HG02642 (cell line): Measurements from ENCODE around the gene PGD.
"Not testable (repeated sequence)": the region's sequence is repeated elsewhere in the genome, so short reads cannot be mapped to it uniquely, and the experiment has no call there.

Experiments used
- ATAC-seq: cut with Tn5 transposase; IDR thresholded peaks from one replicate; pipeline ENCODE4 v1.9.1; 2021; ENCODE audit warnings: mild to moderate bottlenecking; ENCODE audit not compliant: unreplicated experiment, poor library complexity

Gene PGD

DNA sequence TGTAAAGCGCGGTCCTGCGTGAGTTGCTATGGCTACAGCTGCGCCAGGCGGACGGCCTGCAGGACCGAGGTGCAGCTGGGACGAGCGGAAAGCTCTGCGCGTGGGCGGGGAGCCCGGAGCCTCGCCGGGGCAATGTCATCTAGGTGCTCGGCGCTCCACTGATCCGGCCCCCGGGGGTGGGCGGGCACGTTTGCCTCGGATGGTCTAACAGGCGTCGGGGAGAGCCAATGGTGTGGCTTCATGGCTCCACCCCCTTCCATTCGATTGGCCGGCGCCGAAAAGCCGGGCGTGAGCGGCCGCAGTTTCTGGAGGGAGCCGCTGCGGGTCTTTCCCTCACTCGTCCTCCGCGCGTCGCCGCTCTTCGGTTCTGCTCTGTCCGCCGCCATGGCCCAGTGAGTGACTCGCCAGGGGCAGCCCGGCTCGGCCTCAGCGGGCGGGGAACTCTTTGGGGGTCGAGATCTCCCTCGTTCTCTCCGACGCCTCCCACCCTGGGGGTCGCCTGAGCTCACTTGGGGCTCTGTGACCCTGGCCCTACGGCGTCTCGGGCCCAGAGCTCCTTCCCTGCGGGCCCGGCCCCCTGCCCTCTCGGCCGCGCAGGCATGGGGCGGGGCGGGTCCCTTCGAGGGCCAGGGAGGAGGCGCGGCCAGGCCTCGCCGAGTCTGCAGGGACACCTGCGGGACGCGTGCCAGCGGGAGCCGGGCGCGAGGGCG, at the start of gene PGD:
Gene PGD, plus strand, starts transcription at position 331 of the 710 bp plus-strand sequence. Its CDS starts 54 bp downstream, at position 385.
- peak; percentile 94 for ATAC-seq

DNA sequence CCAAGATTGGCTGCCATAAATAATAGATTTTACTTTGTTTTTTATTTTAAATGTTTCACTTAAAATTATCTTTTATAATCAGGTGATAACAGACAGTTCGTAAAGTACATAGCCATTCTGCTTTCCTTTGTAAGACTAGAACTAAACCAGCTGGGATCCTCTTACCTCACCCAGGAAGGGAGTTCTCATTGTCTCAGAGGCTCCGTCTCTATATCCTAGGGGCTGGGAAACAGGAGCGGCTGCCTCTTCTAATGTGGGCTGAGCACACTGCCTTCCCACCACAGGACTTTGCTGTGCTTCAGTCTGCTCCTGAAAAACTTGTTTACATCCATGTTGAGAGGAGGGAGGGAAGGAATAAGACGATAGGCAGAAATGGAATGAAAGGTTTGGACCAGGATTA, 45.6 kb upstream of the PGD start:
- no peak for ATAC-seq

DNA sequence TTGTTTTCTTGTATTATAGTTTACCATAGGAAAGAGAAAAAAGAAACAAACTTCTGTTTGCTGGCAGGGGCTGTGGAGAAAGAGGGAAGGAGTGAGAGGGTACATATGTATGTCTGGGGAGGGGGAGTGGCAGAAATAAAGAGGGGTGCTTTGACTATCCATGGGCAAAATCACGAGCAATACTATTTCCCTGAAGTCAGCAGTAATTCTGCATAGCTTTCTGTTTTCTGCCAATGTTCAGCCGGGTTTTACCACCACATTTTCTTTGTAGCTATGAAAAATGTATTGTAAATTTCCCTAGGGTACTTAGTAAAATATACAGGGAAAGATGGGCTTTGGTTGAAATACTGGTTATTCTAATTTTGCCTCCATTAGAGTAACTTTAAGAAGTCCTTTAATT, 45.2 kb upstream of the PGD start:
- no peak for ATAC-seq

DNA sequence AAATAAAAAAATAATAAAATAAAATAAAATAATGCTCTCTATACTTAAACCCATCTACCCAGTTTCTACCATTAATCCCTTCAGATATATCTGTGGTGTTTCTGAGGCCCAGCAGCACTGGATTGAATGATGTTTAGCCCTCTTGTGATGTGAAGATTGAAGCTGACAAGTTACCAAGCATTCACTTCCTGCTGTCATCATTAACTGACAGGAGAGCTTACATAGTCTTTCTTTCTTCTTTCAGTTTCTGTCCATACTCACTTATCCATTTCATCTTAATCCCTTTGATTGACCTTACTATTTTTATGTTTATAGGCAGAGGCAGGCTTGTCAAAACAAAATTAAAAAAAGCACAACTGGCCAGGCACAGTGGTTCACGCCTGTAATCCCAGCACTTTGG, 38.8 kb upstream of the PGD start:
- no peak for ATAC-seq

DNA sequence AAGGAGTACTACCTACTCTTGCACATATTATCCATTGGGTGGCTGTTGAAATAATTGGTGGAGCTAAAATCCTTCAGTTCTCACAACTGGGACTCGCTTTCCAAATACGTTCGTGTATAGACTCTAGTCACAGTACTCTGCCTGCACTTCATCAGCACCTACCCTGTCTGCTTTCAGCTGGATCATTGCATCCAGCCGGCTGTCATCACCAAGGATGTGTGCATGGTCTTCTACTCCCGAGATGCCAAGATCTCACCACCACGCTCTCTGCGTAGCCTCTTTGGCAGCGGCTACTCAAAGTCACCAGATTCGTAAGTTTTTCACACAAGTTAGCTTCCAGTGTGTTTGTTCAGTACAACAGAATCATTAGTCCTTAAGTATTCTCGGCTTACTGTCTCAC, 37.3 kb upstream of the PGD start:
- no peak for ATAC-seq

DNA sequence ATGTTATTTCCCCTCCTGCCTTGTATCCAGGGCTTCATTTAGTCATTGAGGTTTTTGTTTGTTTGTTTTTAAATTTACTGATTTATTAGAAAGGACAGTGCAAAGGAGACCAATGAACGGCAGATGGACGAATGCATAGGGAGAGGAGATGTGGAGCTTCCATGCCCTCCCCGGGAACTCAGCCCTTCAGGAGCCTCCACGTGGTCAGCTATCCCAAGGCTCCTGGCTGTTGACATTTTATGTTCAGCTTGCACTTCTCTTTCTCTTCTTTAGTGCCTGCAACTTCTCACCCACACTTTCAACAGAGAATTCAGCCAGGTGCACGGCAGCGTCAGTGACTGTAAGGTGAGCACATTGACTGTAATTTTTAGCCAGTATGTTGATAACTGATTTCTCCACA, 30.7 kb upstream of the PGD start:
- ATAC-seq: no peak

DNA sequence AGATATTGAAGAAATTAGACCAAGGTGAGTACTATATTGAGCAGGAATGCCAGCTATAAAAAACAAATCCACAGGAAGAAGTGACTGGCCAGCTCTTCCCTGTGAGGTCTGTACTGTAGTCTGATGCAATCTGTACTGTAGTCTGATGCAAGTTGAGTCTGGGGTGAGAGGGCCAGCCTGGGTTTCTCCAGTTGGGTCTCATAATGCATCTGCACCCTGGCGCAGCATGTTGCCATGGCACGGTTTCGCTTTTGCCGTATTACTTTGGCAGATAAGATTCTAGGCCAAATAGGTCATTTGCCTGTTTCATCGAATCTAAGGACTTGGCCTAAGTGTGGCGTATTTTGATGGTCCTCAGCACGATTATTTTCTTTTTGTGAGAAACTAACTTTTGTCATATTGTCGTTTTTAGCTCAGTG, 24.4 kb upstream of the PGD start:
- ATAC-seq: no peak

DNA sequence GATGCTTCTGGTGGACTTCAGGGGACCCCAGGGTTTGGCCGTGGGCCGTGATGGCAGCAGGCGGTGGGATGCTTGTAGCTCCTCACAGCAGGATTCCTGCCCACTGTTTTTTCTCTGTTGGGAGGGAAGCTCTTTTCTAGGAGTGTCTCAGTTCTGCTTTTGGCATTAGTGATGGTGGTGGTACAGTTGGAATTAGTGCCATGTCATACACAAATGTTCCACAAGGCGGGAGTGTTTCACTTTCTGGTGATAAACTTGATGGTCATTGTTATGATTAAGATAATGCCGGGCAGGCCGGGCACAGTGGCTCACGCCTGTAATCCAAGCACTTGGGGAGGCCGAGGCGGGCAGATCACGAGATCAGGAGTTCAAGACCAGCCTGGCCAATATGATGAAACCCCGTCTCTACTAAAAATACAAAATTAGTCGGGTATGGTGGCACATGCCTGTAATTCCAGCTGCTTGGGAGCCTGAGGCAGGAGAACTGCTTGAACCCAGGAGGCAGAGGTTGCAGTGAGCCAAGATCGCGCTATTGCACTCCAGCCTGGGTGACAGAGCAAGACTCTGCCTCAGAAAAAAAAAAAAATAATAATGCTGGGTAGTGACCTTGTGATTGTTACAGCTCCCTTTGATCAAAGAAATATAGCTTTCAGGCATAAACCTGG, 21.4 kb upstream of the PGD start:
- ATAC-seq: not testable (repeated sequence)

DNA sequence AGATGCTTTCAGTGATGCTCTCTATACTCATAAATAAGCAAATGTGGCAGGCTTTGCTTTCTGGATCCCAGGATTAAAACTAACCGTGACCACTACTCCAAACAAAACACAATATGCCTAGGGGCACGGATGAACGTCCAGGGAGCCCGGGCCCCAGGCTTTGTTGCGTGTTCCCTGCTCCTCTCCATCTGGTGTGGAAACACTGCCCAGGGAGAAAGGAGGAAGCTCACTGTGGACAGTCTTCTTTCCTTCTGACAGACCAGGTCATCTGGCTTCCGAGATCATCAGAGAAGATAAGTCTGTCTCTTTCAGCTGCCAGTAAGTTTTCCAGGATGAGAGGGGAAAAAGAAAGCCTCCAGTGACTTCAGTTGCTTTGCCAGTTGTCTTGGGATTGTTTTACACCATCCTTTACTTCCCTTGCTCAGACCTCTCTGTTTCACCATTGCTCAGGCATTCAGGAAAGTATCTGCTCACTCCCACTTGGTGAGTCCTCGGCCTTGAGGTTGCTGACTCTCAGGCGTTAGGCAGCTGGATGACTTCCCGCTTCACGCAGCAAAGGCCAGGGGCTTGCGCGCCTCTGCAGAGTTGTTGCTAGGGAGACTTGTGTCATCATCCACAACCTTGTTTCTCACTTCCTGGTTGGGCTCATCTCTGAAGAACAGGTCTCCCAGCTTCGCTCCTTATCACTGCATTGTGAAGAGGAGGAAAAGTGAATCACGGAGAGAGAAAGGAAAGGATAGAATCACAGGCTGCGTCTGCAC, 20.6 kb upstream of the PGD start:
- no peak for ATAC-seq

DNA sequence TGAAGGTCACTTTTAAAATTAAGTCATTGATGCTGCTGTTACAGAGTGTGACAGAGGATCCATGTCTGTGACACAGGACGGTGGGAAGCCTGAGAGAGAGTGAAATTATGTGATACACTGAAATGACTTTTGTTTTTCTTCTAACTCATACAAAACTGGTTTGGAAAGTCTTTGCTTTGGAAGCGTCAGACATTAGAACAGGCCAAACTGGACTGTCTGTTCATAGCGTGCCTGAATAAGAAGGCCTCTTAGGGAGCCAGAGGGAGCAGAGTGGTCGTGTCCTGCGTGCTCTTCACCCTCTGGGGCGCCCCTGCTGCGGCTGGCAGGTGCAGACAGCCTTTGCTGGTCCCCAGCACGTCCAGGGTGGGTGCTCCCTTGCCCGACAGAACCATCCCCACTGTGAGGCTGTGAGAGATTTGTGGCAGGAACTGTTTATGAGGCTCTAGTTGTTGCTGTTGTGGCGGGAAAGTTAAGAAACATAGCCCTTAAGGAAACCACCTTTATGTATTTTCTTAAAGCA, 19.7 kb upstream of the PGD start:
- ATAC-seq: no peak

DNA sequence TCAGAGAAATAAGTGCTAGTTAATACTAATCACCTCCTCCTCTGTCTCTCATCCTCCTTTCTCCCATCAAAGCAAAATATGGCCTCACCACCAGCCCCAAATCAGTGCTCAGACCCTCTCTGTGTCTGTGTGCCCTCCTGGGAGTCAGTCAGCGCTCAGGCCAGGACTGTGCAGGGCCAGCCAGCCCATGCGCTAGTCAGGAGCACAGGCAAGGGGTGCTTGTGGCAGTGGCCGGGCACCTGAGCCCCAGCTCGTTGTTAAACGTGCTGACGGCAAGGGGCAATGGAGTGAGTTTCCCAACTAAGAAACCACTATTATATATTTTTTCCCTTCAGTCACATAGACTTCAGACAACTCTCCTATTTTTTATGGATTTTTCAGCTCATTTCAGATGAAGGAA, 19.2 kb upstream of the PGD start:
- ATAC-seq: no peak

DNA sequence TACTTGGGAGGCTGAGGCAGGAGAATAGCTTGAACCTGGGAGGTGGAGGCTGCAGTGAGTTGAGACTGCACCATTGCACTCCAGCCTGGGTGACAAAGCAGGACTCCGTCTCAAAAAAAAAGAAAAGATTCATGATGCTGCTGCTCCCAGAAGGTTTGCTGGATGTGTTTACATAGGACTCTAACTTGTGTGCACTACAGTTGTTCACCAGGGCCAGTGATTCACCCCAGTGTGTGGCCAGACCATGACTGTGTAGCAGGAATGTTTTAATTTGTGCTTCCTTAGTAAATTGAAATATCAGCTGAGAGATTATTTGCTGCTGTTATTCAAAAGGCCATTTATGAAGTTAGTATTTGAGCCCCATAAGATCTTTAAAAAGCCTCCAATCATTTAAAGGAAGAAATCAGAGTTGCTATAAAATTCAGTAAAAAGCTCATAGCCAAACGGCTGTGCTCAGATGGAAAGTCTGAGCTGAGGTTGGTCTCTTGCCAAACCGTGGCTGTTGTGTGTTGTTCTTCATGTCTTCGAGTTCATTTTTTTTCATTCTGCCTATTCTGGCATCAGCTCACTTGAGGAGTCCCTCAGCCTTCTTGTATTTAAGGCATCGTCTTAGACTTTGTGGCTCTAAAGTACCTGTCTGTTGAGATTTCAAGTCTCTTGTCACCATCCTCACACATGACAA, 18.1 kb upstream of the PGD start:
- no peak for ATAC-seq

DNA sequence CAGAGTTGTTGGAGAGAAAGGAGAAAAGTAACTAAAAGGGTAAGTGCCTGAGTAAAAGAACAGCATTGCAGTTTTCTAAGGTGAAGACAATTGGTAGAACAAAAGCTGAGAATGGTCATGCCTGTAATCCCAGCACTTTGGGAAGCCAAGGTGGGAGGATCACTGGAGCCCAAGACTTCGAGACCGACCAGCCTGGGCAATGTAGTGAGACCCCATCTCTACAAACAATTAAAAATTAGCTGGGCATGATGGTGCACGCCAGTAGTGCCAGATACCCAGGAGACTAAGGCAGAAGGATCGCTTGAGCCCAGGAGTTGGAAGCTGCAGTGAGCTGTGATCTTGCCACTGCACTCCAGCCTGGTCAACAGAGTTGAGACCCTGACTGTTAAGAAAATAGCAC, 15.2 kb upstream of the PGD start:
- no peak for ATAC-seq

DNA sequence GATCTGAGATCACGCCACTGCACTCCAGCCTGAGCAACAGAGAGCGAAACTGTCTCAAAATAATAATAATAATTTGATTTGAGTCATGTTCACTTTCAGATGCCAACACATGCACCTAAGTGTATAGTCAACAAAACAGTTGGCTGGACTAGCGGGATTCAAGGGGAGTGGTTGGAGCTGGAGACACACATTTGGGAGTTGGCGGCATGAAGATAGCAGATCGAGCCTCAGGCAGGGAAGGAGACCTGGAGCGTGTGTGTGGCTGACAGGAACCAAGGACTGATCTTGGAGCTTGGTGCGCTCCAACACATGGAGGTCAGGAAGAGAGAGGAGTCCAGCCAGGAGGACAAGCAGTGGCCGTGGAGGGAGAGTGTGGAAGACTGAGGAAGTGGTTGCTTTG, 14.6 kb upstream of the PGD start:
- no peak for ATAC-seq

DNA sequence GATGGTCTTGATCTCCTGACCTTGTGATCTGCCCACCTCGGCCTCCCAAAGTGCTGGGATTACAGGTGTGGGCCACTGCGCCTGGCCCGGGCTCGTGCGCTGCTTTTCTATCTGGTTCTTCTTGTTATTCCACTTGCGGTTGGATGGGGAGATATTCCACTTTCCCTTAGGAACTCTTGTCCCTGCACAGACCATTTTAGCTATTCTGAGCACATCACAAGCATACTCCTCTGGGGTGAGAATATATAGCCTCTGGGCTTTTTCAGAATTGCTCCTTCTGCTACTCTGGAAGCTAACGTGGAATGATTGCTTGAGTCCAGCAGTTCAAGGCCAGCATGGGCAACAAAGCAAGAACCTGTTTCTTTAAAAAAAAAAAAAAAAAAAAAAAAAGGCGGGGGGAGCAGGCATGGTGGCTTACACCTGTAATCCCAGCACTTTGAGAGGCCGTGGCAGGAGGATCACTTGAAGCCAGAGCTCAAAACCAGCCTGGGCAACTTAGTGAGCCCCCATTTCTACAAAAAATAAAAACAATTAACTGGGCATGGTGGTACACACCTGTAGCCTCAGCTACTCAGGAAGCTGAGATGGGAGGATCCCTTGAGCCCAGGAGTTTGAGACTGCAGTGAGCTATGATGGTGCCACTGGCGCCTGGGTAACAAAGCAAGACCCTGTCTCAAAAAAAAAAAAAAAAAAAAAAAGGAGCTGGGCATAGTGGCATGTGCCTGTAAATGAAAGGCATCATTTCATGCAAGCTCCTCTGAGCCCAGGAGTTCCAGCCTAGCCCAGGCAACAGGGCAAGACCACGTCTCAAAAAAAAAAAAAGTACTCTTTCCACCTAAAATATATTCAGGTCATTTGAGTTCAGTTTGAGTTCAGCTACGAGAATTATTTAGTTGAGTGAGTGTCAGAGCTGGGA, 11.8 kb upstream of the PGD start:
- no peak for ATAC-seq

DNA sequence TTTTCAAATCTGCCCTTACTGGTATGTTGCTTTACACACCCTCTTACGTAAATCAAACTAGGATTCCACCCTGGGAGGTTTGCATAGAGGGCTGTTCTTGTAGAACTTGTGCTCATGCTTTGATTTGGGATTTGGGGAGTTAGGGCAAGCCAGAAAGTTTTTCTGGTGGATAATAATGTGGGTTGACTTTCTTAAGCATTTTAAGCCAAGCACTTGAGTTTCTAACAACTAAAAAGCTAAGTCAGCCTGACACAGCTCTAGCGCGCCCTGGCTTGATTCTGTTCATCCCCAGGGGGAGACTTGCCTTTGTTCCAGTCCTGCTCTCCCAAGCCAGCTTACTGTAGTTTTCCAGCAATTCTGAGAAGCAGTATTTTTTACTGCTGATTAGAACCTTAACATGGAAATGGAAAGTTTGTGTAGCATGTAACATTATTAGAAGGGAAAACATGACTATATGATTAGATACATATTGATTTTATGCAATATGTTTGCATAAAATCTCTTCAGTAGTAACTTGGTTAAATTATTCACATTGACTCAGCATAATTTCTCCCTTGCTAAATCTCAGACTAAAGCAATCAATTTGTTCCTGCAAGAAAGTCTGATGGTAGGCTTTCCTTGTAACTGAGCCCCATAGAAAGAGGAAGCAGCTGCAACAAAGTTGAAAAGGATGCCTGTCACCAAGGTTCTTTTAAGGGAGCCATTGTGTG, 11.0 kb upstream of the PGD start:
- no peak for ATAC-seq

DNA sequence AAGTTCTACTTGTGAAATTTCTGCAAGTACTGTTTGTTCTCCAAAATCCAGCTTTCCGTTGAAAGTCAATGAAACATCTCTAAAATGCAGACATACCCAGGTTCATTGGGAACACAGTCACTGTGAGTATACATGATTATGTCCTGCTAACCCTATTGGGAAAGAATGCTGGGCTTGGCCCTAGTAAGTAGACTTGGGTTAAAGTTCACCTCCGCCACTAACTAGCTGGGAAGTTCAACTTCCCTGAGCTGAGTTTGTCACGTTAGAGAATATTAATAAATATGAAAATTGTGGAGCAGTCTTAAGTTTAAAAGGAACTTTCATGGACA, 10.5 kb upstream of the PGD start:
- no peak for ATAC-seq

DNA sequence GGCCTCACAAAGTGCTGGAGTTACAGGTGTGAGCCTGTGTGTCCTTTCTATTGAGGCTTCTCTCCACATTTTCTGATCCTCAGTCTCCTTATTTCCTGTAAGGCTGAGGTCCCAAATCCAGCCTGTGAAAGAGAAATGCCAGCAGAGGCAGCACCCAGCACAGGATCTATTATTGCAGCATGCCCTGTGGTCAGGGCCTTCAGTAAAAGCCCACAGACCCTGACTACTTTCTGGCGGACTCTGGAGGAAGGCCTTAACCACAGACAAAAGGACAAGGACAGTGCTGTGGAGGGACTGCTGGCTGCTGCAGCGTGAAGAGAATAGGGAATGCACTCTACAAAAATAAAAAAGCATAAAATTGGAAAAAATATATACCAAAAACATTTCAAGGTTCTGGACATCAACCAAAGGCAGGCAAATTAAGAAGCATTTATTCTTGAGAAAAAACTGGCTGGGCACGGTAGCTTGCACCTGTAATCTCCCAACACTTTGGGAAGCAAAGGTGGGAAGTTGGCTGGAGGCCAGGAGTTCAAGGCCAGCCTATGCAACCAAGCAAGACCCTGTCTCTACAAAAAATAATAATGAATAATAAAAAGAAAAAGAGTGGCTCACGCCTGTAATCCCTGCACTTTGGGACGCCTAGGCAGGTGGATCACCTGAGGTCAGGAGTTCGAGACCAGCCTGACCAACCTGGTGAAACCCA, 9.4 kb upstream of the PGD start:
- no peak for ATAC-seq

DNA sequence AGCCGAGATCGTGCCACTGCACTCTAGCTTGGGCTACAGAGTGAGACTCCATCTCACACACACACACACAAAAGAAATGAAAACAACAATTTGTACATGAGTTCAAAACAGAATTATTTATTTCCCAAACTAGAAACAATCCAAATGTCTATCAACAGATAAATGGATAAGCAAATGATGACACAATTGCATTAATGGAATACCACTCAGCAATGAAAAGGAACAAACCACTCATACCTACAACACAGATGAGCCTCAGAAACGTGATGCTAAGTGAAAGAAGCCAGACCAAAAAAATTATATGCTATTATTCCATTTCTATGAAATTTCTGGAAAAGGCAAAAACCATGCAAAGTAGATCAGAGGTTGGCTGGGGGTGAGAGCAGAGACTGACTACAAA, 2.0 kb upstream of the PGD start:
- no peak for ATAC-seq
